T-cell (primary cell): Measurements from ENCODE around the gene TRPC4AP. TPM values are rescaled to one million over a fixed set of nuclear protein-coding genes. Genes with fewer than 3 reads are reported as not detected.
A peak's percentile ranks its signal among the peaks of the same experiment; 100 is the strongest.

ENCODE experiments used
- ATAC-seq, 4 experiments: fragments of 200-7000 bp in 3 of 4; fragments of 150-1000 bp in 1 of 4; cut with Tn5 transposase; replicated peaks in 1 of 4; 1 replicate in 3 of 4; 2 replicates in 1 of 4; pipeline ENCODE4 v1.10.0; 2021; ENCODE audit warnings: moderate library complexity in 3 of 4, mild to moderate bottlenecking in 2 of 4, moderate number of reproducible peaks in 1 of 4
- CTCF ChIA-PET, 2 donors: fragments of 300-600 bp; sonication (Branson Sonifier 250); formaldehyde crosslinking; loops; one replicate each; lab custom pipeline; 2022; ENCODE audit warnings: antibody characterized with exemption in 2 of 2; lab: Charles Lee
- POLR2A ChIA-PET, 2 donors: fragments of 300-600 bp; sonication (Branson Sonifier 250); formaldehyde crosslinking; loops; one replicate each; lab custom pipeline; 2022; ENCODE audit warnings: antibody characterized with exemption in 2 of 2; lab: Charles Lee
- DNase-seq, 35 experiments: peaks; one replicate each; pipeline versions ENCODE4 v3.0.0 to v3.0.0-alpha.2; 2013 to 2023
- H3K27ac ChIP-seq: one replicate; pipeline ENCODE4 v1.5.1; 2013; ENCODE audit warnings: low read length
- H3K27me3 ChIP-seq, 2 experiments: replicated peaks in 1 of 2; 1 replicate in 1 of 2; 2 replicates in 1 of 2; pipeline versions ENCODE4 v1.6.1 to v1.7.0; 2013; ENCODE audit warnings: low read length in 1 of 2, mixed read lengths in 1 of 2; ENCODE audit not compliant: control insufficient read depth in 2 of 2, insufficient read depth in 2 of 2; ENCODE audit errors: extremely low read depth in 1 of 2
- H3K36me3 ChIP-seq, 2 donors: 1 replicate in 1 of 2; 2 replicates in 1 of 2; pipeline versions ENCODE4 v1.6.1 to v1.7.0; 2013; ENCODE audit warnings: low read length in 1 of 2; ENCODE audit not compliant: control insufficient read depth in 2 of 2, insufficient read depth in 1 of 2; ENCODE audit errors: extremely low read depth in 1 of 2
- H3K4me1 ChIP-seq, 2 experiments: 1 replicate in 1 of 2; 2 replicates in 1 of 2; pipeline versions ENCODE4 v1.6.1 to v1.7.0; 2013; ENCODE audit warnings: low read length in 2 of 2, mixed read lengths in 1 of 2; ENCODE audit not compliant: insufficient read depth in 2 of 2, control insufficient read depth in 1 of 2; ENCODE audit errors: extremely low read depth in 1 of 2
- H3K4me3 ChIP-seq, 2 donors: 1 replicate in 1 of 2; 2 replicates in 1 of 2; pipeline versions ENCODE4 v1.5.1 to v1.7.0; 2013; ENCODE audit warnings: mild to moderate bottlenecking in 2 of 2, low read length in 1 of 2, moderate library complexity in 1 of 2; ENCODE audit not compliant: control insufficient read depth in 1 of 2; ENCODE audit errors: extremely low read depth in 1 of 2
- H3K9me3 ChIP-seq: 2 replicates; pipeline ENCODE4 v1.7.0; 2013
- H3K27ac Mint-ChIP-seq, 2 donors: one replicate each; pipeline ENCODE4 v1.8.0; 2020 to 2021; ENCODE audit warnings: mild to moderate bottlenecking in 2 of 2, mixed read lengths in 2 of 2
- H3K27me3 Mint-ChIP-seq, 2 donors: one replicate each; pipeline ENCODE4 v1.8.0; 2021 to 2022; ENCODE audit warnings: mixed read lengths in 2 of 2
- H3K36me3 Mint-ChIP-seq: one replicate; pipeline ENCODE4 v1.8.0; 2021; ENCODE audit warnings: mixed read lengths
- H3K4me1 Mint-ChIP-seq, 3 donors: one replicate each; pipeline ENCODE4 v1.8.0; 2020 to 2022; ENCODE audit warnings: mixed read lengths in 3 of 3, mild to moderate bottlenecking in 1 of 3
- H3K4me3 Mint-ChIP-seq, 3 donors: one replicate each; pipeline ENCODE4 v1.8.0; 2020 to 2022; ENCODE audit warnings: mild to moderate bottlenecking in 3 of 3, mixed read lengths in 3 of 3, moderate library complexity in 3 of 3
- H3K9me3 Mint-ChIP-seq, 3 donors: one replicate each; pipeline ENCODE4 v1.8.0; 2020 to 2022; ENCODE audit warnings: mixed read lengths in 3 of 3
- WGBS: methylation state at CpG from one replicate; pipeline ENCODE4 v1.1.5; 2013; ENCODE audit warnings: missing lambda C conversion rate; ENCODE audit not compliant: insufficient coverage; 5-methylcytosine and 5-hydroxymethylcytosine counted together
- total RNA-seq, 35 experiments: library from RNA in 6 of 35; stranded (reverse) in 6 of 35; fragments of 120-200 nt in 1 of 35; gene quantifications; one replicate each; pipeline versions ENCODE4 v1.2.1 to v1.2.4 and lab custom pipeline; 2013 to 2026

The TRPC4AP gene
- total RNA-seq, 5 donors from 2014 or later (not counting 1 experiment from before 2014, with no cell fraction given), result 56.3 to 65.5 (median 63.5) TPM

DNA sequence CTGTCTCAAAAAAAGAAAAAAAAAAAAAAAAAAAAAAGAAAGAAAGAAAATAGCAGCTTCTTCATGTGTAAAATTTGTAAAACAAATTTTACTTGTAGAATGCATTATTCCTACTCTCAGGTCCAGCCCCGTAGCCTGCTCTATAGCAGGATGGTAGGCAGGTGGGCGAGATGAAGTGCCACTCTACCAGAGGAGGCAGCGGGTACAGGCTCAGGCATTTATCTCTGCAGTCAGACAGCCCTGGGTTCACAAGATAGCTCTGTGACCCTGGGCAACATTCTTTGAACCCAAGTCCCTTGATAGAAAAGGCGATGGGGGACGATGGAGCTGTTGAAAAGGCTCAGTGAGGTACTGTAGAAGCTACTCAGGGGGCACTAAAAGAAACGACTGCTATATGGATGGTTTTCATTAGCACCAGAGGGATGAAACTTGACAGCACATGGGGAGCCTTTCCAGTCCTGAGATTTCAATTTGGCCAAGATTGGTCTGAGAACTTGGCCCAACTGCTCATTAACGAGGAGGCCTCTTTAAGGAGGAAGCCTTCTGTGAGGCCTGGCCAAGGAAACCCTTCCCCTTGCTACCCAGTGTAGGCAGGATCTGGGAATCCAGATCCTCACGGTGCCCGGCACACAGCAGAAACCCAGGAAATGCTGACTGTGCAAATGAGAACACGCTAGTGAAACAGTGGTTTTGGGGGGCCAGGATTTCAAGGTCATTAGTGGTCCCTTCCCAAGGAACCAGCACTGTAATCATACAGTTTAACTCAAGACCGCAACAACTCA, 73.8 kb downstream of the TRPC4AP start:
- H3K9me3 Mint-ChIP-seq, result no peaks in the 10 kb centered on the region
- no peaks in the 10 kb centered on the region for H3K27me3 ChIP-seq
- ChIA-PET POLR2A (no interaction called here), CTCF (no interaction called here)
- H3K36me3 ChIP-seq, result peaks cover 18 to 87% of the 10 kb centered on the region in 2 donors
- no peaks in the 10 kb centered on the region for H3K4me1 Mint-ChIP-seq
- no peak for ATAC-seq
- peaks cover 33% of the 10 kb centered on the region for H3K36me3 Mint-ChIP-seq
- no peaks in the 10 kb centered on the region for H3K4me1 ChIP-seq
- H3K27ac ChIP-seq, result no peak overlapping the region
- DNase-seq, result no peak
- H3K9me3 ChIP-seq, result no peaks in the 10 kb centered on the region
- H3K27ac Mint-ChIP-seq, result no peak overlapping the region
- no peak overlapping the region for H3K4me3 ChIP-seq
- H3K27me3 Mint-ChIP-seq, result no peaks in the 10 kb centered on the region
- WGBS, result 98% methylated on average over 5 of the region's 11 CpGs
- no peak overlapping the region for H3K4me3 Mint-ChIP-seq

DNA sequence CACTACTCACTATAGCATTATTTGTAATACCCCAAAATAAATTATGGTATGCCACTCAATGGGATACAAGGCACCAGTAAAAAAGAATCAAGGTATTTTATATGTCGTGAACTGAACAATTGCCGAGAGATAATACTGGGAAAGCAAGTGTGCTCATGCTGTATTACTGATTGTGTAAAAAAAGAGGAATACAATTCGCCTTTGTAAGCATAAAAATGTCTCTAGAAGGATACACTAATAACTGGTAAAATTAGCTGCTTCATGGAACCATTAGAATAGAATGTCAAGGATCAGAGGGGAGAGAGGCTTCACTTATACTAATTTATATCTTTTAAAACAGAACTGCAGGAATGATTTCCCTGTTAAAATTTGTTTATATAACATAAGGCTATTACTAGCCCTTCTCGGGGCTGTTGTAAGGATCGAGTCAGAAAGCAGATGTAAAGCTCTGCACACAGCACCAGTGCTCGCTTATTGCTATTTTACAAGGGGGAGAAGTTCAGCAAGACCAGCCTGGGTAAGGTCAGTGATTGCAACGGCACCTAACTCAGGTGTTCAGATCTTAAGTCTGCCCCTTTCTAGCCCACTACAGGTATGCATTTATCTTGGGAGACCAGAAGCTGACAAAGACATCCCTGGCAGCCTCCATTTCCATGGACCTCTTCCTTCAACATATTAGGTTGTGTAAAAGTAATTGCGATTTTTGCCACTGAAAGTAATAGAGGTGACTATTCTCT, 75.3 kb downstream of the TRPC4AP start:
- Histone ChIP-seq H3K27ac (no peak overlapping the region), H3K9me3 (no peaks in the 10 kb centered on the region), H3K36me3 (peaks cover 18 to 85% of the 10 kb centered on the region in 2 donors), H3K27me3 (no peaks in the 10 kb centered on the region), H3K4me3 (no peak overlapping the region), H3K4me1 (no peaks in the 10 kb centered on the region)
- peak overlapping the region in 1 of 2 donors; percentile 52 for H3K27ac Mint-ChIP-seq
- POLR2A ChIA-PET, result no interaction called here
- no peaks in the 10 kb centered on the region for H3K4me1 Mint-ChIP-seq
- no peaks in the 10 kb centered on the region for H3K27me3 Mint-ChIP-seq
- peaks cover 32% of the 10 kb centered on the region for H3K36me3 Mint-ChIP-seq
- CTCF ChIA-PET, result no interaction called here
- no peak overlapping the region for H3K4me3 Mint-ChIP-seq
- DNase-seq (no peak), ATAC-seq (no peak)
- H3K9me3 Mint-ChIP-seq, result no peaks in the 10 kb centered on the region
- no CpG with 5 or more reads among the region's 8 CpGs for WGBS

DNA sequence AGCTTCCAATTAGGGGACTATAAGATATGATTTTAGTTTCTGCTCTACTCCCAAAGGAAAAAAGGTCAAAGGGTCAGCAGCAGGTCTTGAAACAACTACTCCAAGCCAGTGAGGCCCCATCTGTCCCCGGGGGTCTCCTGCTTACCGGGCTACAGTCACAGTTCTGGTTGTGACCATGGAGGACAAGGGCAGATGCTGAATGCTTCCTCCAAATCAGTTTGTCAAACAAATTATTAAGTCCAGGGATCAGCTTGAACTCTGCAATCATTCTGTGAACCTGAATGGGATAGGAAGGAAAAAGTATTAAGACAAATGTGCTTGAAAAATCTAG, 76.8 kb downstream of the TRPC4AP start:
- Mint-ChIP-seq H3K4me3 (no peak overlapping the region), H3K4me1 (no peaks in the 10 kb centered on the region), H3K27ac (no peak overlapping the region), H3K27me3 (no peaks in the 10 kb centered on the region), H3K9me3 (no peaks in the 10 kb centered on the region), H3K36me3 (peaks cover 34% of the 10 kb centered on the region)
- ATAC-seq (no peak), DNase-seq (peak in 1 of 35 experiments; percentile 5)
- Histone ChIP-seq H3K27ac (no peak overlapping the region), H3K4me1 (no peaks in the 10 kb centered on the region), H3K27me3 (no peaks in the 10 kb centered on the region), H3K9me3 (no peaks in the 10 kb centered on the region), H3K36me3 (peaks cover 28 to 89% of the 10 kb centered on the region in 2 donors), H3K4me3 (no peak overlapping the region)
- CTCF ChIA-PET, result no interaction called here
- POLR2A ChIA-PET, result no interaction called here
- WGBS, result 93% methylated on average over 2 of the region's 2 CpGs

DNA sequence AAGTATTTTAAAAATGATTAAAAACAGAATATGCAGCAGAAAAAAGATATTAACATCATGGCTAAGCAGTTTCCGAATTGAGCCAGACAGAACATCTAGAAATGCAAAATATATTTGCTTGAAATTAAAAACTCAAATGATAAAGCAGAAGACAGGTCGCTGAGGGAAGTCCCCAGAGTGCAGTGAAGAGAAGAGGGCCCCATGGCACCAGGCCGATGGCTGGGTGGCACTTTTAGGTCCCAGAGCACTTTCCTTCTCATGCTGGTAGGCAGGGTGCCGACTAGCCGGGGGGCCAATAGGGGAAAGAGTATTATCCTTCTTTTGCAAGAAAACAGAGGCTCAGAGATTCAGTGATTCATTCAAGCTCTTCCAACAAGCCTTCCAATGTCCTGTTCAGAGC, 78.1 kb downstream of the TRPC4AP start:
- Histone ChIP-seq H3K4me1 (no peaks in the 10 kb centered on the region), H3K4me3 (no peak overlapping the region), H3K27me3 (no peaks in the 10 kb centered on the region), H3K9me3 (no peaks in the 10 kb centered on the region), H3K36me3 (peaks cover 21 to 89% of the 10 kb centered on the region in 2 donors), H3K27ac (no peak overlapping the region)
- peaks cover 31% of the 10 kb centered on the region for H3K36me3 Mint-ChIP-seq
- POLR2A ChIA-PET, result interaction anchor here in 1 of 2 donors (0.7 kb wide), 1 partner anchor 443 kb away, joined by 7 read pairs; no protein-coding TSS in a partner anchor
- CTCF ChIA-PET, result no interaction called here
- DNase-seq, result no peak
- WGBS, result 90% methylated on average over 3 of the region's 5 CpGs
- no peak overlapping the region for H3K27ac Mint-ChIP-seq
- H3K4me1 Mint-ChIP-seq, result peaks cover 0 to 3% (median 0%) of the 10 kb centered on the region in 3 donors
- ATAC-seq, result no peak
- no peaks in the 10 kb centered on the region for H3K9me3 Mint-ChIP-seq
- no peaks in the 10 kb centered on the region for H3K27me3 Mint-ChIP-seq
- no peak overlapping the region for H3K4me3 Mint-ChIP-seq

DNA sequence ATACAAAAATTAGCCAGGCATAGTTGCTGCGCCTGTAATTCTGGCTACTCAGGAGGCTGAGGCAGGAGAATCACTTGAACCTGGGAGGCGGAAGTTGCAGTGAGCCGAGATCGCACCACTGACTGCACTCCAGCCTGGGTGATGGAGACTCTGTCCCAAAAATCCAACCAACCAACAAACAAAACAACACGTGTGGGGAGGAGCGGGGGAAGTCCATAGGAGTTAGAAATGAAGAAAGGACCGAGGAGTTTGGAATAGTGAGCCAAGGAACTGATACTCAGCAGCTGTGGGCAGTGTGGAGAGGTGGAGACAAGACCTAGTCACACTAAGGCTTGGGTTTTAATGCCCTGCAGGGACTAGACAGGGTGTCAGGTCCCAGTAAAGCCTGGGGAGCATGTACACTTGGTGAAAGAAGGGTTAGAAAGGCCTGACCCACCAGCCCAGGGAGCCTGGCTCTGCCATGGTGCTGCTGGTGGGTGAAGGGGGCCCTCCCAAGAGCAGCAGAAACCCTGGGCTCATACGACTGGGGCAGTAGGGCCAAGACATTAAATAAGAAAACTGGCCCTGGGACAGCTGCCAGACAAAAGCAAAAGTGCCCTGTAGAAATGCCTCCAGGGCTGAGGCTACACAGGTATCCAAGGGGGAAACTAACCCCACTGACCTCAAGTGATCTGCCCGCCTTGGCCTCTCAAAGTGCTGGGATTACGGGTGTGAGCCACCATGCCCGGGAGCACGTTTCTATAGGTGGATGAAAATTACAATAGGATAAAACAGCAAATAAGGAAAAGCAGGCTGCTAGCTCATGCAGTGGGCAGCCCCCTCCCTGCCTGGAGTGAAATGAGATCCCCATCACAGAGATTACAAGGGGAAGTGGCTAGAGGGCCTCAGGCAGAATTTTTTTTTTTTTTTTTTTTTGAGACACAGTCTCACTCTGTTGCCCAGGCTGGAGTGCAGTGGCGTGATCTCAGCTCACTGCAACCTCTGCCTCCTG, 78.9 kb downstream of the TRPC4AP start:
- CTCF ChIA-PET, result no interaction called here
- no peak for ATAC-seq

More for the DNA sequence above, 78.9 kb downstream of the TRPC4AP start:
- Mint-ChIP-seq H3K9me3 (no peaks in the 10 kb centered on the region), H3K4me3 (no peak overlapping the region), H3K36me3 (peaks cover 40% of the 10 kb centered on the region), H3K4me1 (peaks cover 0 to 3% (median 0%) of the 10 kb centered on the region in 3 donors), H3K27me3 (no peaks in the 10 kb centered on the region), H3K27ac (peak overlapping the region in 1 of 2 donors; percentile 23)
- Histone ChIP-seq H3K9me3 (no peaks in the 10 kb centered on the region), H3K36me3 (peaks cover 17 to 89% of the 10 kb centered on the region in 2 donors), H3K4me3 (no peak overlapping the region), H3K4me1 (no peaks in the 10 kb centered on the region), H3K27ac (no peak overlapping the region), H3K27me3 (no peaks in the 10 kb centered on the region)
- peak in 1 of 35 experiments; percentile 17 for DNase-seq
- POLR2A ChIA-PET, result no interaction called here
- WGBS, result 100% methylated on average over 3 of the region's 13 CpGs
